ENCODE results near the gene TRAP1. TPM values are rescaled to one million over a fixed set of nuclear protein-coding genes. Genes with fewer than 3 reads are reported as not detected.

TRAP1 gene
- total and polyA plus RNA-seq, 12 donors = 59.8 to 113 (median 87.9) TPM

DNA sequence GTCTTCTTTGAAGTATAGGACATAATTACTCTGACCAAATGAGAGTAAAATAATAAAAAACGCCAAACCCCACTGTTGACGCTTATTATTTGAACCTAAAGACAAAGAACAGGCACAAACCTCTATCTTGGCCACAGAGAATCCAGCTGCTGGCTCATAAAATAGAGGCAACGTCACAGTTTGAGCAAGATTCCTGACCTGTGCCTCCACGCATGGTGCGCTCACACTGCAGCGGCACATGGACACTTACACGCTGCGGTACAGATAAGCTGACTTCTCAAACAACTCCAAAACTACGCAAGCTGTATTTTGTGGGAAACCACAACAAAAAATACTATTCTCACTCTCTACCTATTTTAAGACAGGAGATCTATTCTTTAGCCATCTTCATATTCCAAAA, 38.8 kb upstream of the TRAP1 start:
- DNase-seq = no peak
- TF ChIP-seq, protein P1, sequence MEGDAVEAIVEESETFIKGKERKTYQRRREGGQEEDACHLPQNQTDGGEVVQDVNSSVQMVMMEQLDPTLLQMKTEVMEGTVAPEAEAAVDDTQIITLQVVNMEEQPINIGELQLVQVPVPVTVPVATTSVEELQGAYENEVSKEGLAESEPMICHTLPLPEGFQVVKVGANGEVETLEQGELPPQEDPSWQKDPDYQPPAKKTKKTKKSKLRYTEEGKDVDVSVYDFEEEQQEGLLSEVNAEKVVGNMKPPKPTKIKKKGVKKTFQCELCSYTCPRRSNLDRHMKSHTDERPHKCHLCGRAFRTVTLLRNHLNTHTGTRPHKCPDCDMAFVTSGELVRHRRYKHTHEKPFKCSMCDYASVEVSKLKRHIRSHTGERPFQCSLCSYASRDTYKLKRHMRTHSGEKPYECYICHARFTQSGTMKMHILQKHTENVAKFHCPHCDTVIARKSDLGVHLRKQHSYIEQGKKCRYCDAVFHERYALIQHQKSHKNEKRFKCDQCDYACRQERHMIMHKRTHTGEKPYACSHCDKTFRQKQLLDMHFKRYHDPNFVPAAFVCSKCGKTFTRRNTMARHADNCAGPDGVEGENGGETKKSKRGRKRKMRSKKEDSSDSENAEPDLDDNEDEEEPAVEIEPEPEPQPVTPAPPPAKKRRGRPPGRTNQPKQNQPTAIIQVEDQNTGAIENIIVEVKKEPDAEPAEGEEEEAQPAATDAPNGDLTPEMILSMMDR (IDR thresholded peaks at IDR 0.05) = no peak
- TF ChIP-seq POLR2A (IDR thresholded peaks at IDR 0.05) = no peak
- WGBS, 4 donors = 93 to 94% (median 93%) methylated on average over 9 of the region's 9 CpGs
- intact Hi-C loops (cut with DNase I) = no loop called here
- Histone ChIP-seq H3K27me3 (no peaks in the 10 kb centered on the region), H3K4me3 (no peak overlapping the region), H3K27ac (no peak overlapping the region), H3K4me1 (replicated peaks in 1 of 2) (no peaks in the 10 kb centered on the region), H3K9me3 (replicated peaks in 1 of 3) (no peaks in the 10 kb centered on the region), H3K36me3 (replicated peaks in 1 of 2) (peaks cover 0 to 72% of the 10 kb centered on the region in 2 donors)

DNA sequence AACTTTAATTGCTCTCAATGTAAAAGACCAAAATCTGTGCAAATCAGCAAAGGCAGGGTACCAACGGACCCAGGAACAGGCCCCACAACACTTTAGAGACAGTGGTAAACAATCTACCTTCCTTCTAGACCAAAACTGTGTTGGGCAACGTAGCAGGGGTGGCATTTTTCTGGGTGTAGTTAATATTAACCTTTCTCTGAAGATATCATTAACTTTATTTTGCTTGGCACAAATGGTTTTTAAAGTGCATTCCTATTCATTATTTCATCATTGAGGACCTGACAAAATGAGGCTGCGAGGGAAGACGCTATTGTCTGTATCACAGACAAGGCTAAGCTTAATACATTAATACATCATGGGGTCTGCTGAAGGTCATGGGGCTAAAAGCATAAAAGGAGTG, 37.9 kb upstream of the TRAP1 start:
- no peaks in the 10 kb centered on the region for H3K9me3 ChIP-seq (replicated peaks in 1 of 3)
- TF ChIP-seq POLR2A (IDR thresholded peaks at IDR 0.05) = no peak
- TF ChIP-seq, protein P1 (IDR thresholded peaks at IDR 0.05) = no peak
- no peak overlapping the region for H3K4me3 ChIP-seq
- no peak for DNase-seq
- H3K4me1 ChIP-seq (replicated peaks in 1 of 2) = no peaks in the 10 kb centered on the region
- H3K27ac ChIP-seq = no peak overlapping the region
- WGBS, 4 donors = 90 to 92% (median 90%) methylated on average over 4 of the region's 4 CpGs
- intact Hi-C loops (cut with DNase I) = no loop called here
- H3K27me3 ChIP-seq = no peaks in the 10 kb centered on the region
- peaks cover 0 to 72% of the 10 kb centered on the region in 2 donors for H3K36me3 ChIP-seq (replicated peaks in 1 of 2)

DNA sequence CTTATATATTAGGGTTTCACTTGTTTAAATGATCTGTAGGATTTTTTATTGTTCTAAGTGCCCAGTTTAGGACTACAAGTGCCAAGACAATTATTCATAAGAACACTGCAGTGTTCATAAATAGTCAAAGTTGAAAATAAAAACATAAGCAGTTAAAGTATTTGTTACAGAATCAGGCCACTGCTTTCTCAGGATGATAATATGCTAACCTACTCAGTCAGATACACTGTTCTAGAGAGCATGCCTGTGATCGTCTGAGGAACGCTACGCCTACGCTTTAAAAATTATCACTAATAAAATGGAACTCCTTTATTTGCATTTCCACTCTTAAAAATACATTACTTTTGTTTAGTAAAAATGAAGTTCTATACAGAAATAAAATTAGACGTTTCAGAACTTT, 37.4 kb upstream of the TRAP1 start:
- no peak overlapping the region for H3K27ac ChIP-seq
- TF ChIP-seq, protein P1 (IDR thresholded peaks at IDR 0.05) = no peak
- no peak for TF ChIP-seq POLR2A (IDR thresholded peaks at IDR 0.05)
- H3K9me3 ChIP-seq (replicated peaks in 1 of 3) = no peaks in the 10 kb centered on the region
- WGBS, 4 donors = 90 to 93% (median 92%) methylated on average over 5 of the region's 5 CpGs
- no peaks in the 10 kb centered on the region for H3K4me1 ChIP-seq (replicated peaks in 1 of 2)
- peaks cover 0 to 72% of the 10 kb centered on the region in 2 donors for H3K36me3 ChIP-seq (replicated peaks in 1 of 2)
- intact Hi-C loops (cut with DNase I) = no loop called here
- no peak overlapping the region for H3K4me3 ChIP-seq
- DNase-seq = no peak
- no peaks in the 10 kb centered on the region for H3K27me3 ChIP-seq

DNA sequence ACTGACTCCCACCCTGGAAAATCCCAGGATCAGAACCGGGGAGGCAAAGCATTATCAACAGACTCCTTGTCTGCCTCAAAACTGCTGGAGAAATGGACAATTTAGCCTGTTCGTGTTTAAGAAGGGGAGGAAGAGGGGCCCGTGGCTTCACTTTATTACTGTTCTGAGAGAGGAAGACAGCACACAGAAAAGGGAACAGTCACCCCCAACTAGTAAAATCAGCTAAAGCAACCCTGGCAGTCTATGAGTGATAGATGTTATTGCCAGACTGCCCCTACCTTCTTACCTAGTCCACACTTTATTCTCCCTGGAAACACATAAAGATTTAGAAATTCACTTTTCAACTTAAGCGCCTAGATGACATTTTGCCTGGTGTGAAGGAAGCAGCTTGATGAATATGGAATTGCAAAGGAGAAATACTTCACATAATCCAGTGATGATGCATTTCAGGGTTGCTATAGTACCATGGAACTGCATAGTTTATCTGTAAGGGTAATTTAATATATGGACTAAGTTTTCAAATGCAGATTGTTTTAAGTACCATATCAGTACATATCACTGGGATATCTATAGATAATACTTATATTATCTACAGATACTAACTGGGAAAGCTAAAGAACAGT, 36.9 kb upstream of the TRAP1 start:
- peaks cover 0 to 67% of the 10 kb centered on the region in 2 donors for H3K36me3 ChIP-seq (replicated peaks in 1 of 2)
- DNase-seq = no peak
- no peaks in the 10 kb centered on the region for H3K9me3 ChIP-seq (replicated peaks in 1 of 3)
- intact Hi-C loops (cut with DNase I) = no loop called here
- TF ChIP-seq, protein P1 (IDR thresholded peaks at IDR 0.05) = no peak
- no peak for TF ChIP-seq POLR2A (IDR thresholded peaks at IDR 0.05)
- H3K27me3 ChIP-seq = no peaks in the 10 kb centered on the region
- 84 to 94% (median 88%) methylated on average over 4 of the region's 4 CpGs for whole genome bisulfite sequencing, 4 donors
- H3K4me3 ChIP-seq = no peak overlapping the region
- H3K4me1 ChIP-seq (replicated peaks in 1 of 2) = no peaks in the 10 kb centered on the region
- H3K27ac ChIP-seq = no peak overlapping the region

Measured in adrenal gland (tissue), 12 donors.